Activated CD4-positive, alpha-beta memory T cell treated with anti-CD3 and anti-CD28 coated beads, Interleukin-2, amount 10 ng/mL, durations not matched to agents 7 days and 5 days (primary cell): ENCODE data around the gene SHISA5. TPM values are rescaled to one million over a fixed set of nuclear protein-coding genes. Genes with fewer than 3 reads are reported as not detected.
A peak's percentile ranks its signal among the peaks of the same experiment; 100 is the strongest.
"Not testable (repeated sequence)": the region's sequence is repeated elsewhere in the genome, so short reads cannot be mapped to it uniquely, and the experiment has no call there.

Experiments used
- CTCF ChIA-PET: fragments of 350-600 bp; sonication (Branson Sonifier 250); formaldehyde crosslinking; loops from one replicate; lab custom pipeline; 2021; ENCODE audit warnings: antibody characterized with exemption, inconsistent platforms; lab: Charles Lee
- POLR2A ChIA-PET: fragments of 350-600 bp; sonication (Branson Sonifier 250); formaldehyde crosslinking; loops from one replicate; lab custom pipeline; 2021; ENCODE audit warnings: antibody characterized with exemption; lab: Charles Lee
- DNase-seq: peaks from one replicate; pipeline ENCODE4 v3.0.0-alpha.2; 2020
- H3K27ac Mint-ChIP-seq: one replicate; pipeline ENCODE4 v1.8.0; 2021; ENCODE audit warnings: mild to moderate bottlenecking, mixed read lengths
- H3K27me3 Mint-ChIP-seq: one replicate; pipeline ENCODE4 v1.8.0; 2021; ENCODE audit warnings: mixed read lengths
- H3K36me3 Mint-ChIP-seq: one replicate; pipeline ENCODE4 v1.8.0; 2021; ENCODE audit warnings: low read depth, mixed read lengths
- H3K4me1 Mint-ChIP-seq: one replicate; pipeline ENCODE4 v1.8.0; 2021; ENCODE audit warnings: mixed read lengths
- H3K4me3 Mint-ChIP-seq: one replicate; pipeline ENCODE4 v1.8.0; 2021; ENCODE audit warnings: mild to moderate bottlenecking, mixed read lengths
- H3K9me3 Mint-ChIP-seq: one replicate; pipeline ENCODE4 v1.8.0; 2021; ENCODE audit warnings: mixed read lengths
- total RNA-seq, 2 experiments: library from RNA; stranded (reverse); gene quantifications; one replicate each; pipeline ENCODE4 v1.2.3, GENCODE V29; 2021

SHISA5 gene
- total RNA-seq, 2 experiments from 2014 or later = 336 to 337 TPM

- H3K4me3 Mint-ChIP-seq, DNase-seq, H3K27me3 Mint-ChIP-seq, H3K9me3 Mint-ChIP-seq: not testable (repeated sequence)
- H3K36me3 Mint-ChIP-seq = peaks cover 47% of the 10 kb centered on the region
- POLR2A ChIA-PET = interaction anchor here (0.9 to 6.1 kb wide), 15 partner anchors 7 to 286 kb away, joined by 3 to 69 read pairs (median 10); partner anchors contain the start of genes ATRIP, CCDC51, CDC25A and SHISA5
- CTCF ChIA-PET = interaction anchor here (0.5 to 3.6 kb wide), 16 partner anchors 8 to 162 kb away, joined by 3 to 40 read pairs (median 5); partner anchors contain the start of genes ATRIP, CCDC51, PFKFB4 and SHISA5
- peaks cover 74% of the 10 kb centered on the region for H3K4me1 Mint-ChIP-seq
- H3K27ac Mint-ChIP-seq = peak overlapping the region; percentile 98
Observed at GRCh38 chr3:48474031-48474430, 29.9 kb downstream of the SHISA5 start.

GRCh38 chr3:48473617-48473952 lies 30.4 kb downstream of the SHISA5 start:
- peaks cover 47% of the 10 kb centered on the region for H3K36me3 Mint-ChIP-seq
- H3K4me1 Mint-ChIP-seq = peaks cover 74% of the 10 kb centered on the region
- H3K27me3 Mint-ChIP-seq = no peaks in the 10 kb centered on the region
- H3K9me3 Mint-ChIP-seq = no peaks in the 10 kb centered on the region
- peak overlapping the region; percentile 98 for H3K27ac Mint-ChIP-seq
- CTCF ChIA-PET = interaction anchor here (1.1 to 3.6 kb wide), 18 partner anchors 9 to 658 kb away, joined by 3 to 40 read pairs (median 5); partner anchors contain the start of genes ATRIP, CCDC51, PFKFB4 and SHISA5
- POLR2A ChIA-PET = interaction anchor here (0.8 to 5.2 kb wide), 25 partner anchors 9 to 285 kb away, joined by 3 to 69 read pairs (median 5); partner anchors contain the start of genes ATRIP, CCDC51, CDC25A and PFKFB4
- DNase-seq = no peak
- H3K4me3 Mint-ChIP-seq = peak overlapping the region; percentile 83

GRCh38 chr3:48472923-48473616 lies 30.9 kb downstream of the SHISA5 start:
- ChIA-PET POLR2A (interaction anchor here (0.6 to 5.2 kb wide), 36 partner anchors 9 to 549 kb away, joined by 3 to 69 read pairs (median 5); partner anchors contain the start of genes ATRIP, CCDC51, CDC25A and NDUFAF3), CTCF (interaction anchor here (0.6 to 3.6 kb wide), 22 partner anchors 9 to 658 kb away, joined by 3 to 40 read pairs (median 4); partner anchors contain the start of genes ATRIP, CCDC51, PFKFB4 and SHISA5)
- Mint-ChIP-seq H3K9me3 (no peaks in the 10 kb centered on the region), H3K27ac (peak overlapping the region; percentile 98), H3K27me3 (no peaks in the 10 kb centered on the region), H3K4me1 (peaks cover 74% of the 10 kb centered on the region), H3K36me3 (peaks cover 48% of the 10 kb centered on the region), H3K4me3 (peak overlapping the region; percentile 83)
- peak; percentile 97 for DNase-seq

- Mint-ChIP-seq H3K36me3 (peaks cover 48% of the 10 kb centered on the region), H3K4me1 (peaks cover 74% of the 10 kb centered on the region), H3K27me3 (no peaks in the 10 kb centered on the region), H3K4me3 (peak overlapping the region; percentile 83), H3K27ac (peak overlapping the region; percentile 98), H3K9me3 (no peaks in the 10 kb centered on the region)
- POLR2A ChIA-PET = interaction anchor here (0.6 to 5.2 kb wide), 31 partner anchors 9 to 549 kb away, joined by 3 to 69 read pairs (median 5); partner anchors contain the start of genes ATRIP, CCDC51, CDC25A and NDUFAF3
- DNase-seq = no peak
- CTCF ChIA-PET = interaction anchor here (0.6 to 3.6 kb wide), 18 partner anchors 9 to 657 kb away, joined by 3 to 40 read pairs (median 6); partner anchors contain the start of genes ATRIP, CCDC51, PFKFB4 and SHISA5
Observed at GRCh38 chr3:48472673-48472922, 31.4 kb downstream of the SHISA5 start.

- ChIA-PET CTCF (interaction anchor here (1.3 kb wide), 1 partner anchor 34 kb away, joined by 4 read pairs; no protein-coding TSS in a partner anchor), POLR2A (interaction anchor here (0.9 to 5.2 kb wide), 7 partner anchors 9 to 170 kb away, joined by 3 to 69 read pairs (median 5); partner anchors contain the start of genes ATRIP, CCDC51, NME6 and PFKFB4)
- peaks cover 74% of the 10 kb centered on the region for H3K4me1 Mint-ChIP-seq
- H3K36me3 Mint-ChIP-seq = peaks cover 61% of the 10 kb centered on the region
- DNase-seq = no peak
- H3K27me3 Mint-ChIP-seq = no peaks in the 10 kb centered on the region
- no peaks in the 10 kb centered on the region for H3K9me3 Mint-ChIP-seq
- peak overlapping the region; percentile 53 for H3K4me3 Mint-ChIP-seq
- peak overlapping the region; percentile 85 for H3K27ac Mint-ChIP-seq
Observed at GRCh38 chr3:48470286-48470685, 33.7 kb downstream of the SHISA5 start.

- peaks cover 69% of the 10 kb centered on the region for H3K4me1 Mint-ChIP-seq
- peak overlapping the region; percentile 85 for H3K27ac Mint-ChIP-seq
- peak overlapping the region; percentile 49 for H3K4me3 Mint-ChIP-seq
- no peaks in the 10 kb centered on the region for H3K9me3 Mint-ChIP-seq
- CTCF ChIA-PET = interaction anchor here (0.6 to 3.9 kb wide), 3 partner anchors 19 to 33 kb away, joined by 3 to 20 read pairs (median 4); no protein-coding TSS in a partner anchor
- H3K27me3 Mint-ChIP-seq = no peaks in the 10 kb centered on the region
- DNase-seq = no peak
- POLR2A ChIA-PET = interaction anchor here (0.8 to 5.2 kb wide), 8 partner anchors 8 to 169 kb away, joined by 3 to 69 read pairs (median 4); partner anchors contain the start of genes ATRIP, CCDC51, NME6 and SHISA5
- peaks cover 56% of the 10 kb centered on the region for H3K36me3 Mint-ChIP-seq
Observed at GRCh38 chr3:48469046-48469915, 34.7 kb downstream of the SHISA5 start.

GRCh38 chr3:48468329-48468731 lies 35.6 kb downstream of the SHISA5 start:
- peaks cover 62% of the 10 kb centered on the region for H3K4me1 Mint-ChIP-seq
- no peak for DNase-seq
- CTCF ChIA-PET = interaction anchor here (3.0 to 3.9 kb wide), 2 partner anchors 32 to 80 kb away, joined by 19 to 20 read pairs; no protein-coding TSS in a partner anchor

GRCh38 chr3:48467473-48468267 lies 36.3 kb downstream of the SHISA5 start:
- Mint-ChIP-seq H3K27ac (peak overlapping the region; percentile 94), H3K9me3 (no peaks in the 10 kb centered on the region), H3K4me1 (peaks cover 59% of the 10 kb centered on the region), H3K4me3 (peak overlapping the region; percentile 95), H3K36me3 (peaks cover 53% of the 10 kb centered on the region), H3K27me3 (no peaks in the 10 kb centered on the region)
- DNase-seq = no peak
- CTCF ChIA-PET = interaction anchor here (1.3 to 3.9 kb wide), 4 partner anchors 28 to 81 kb away, joined by 6 to 20 read pairs (median 12); partner anchors contain the start of genes CCDC51 and TMA7
- POLR2A ChIA-PET = interaction anchor here (0.8 to 5.5 kb wide), 18 partner anchors 9 to 168 kb away, joined by 3 to 58 read pairs (median 11); partner anchors contain the start of genes ATRIP, CCDC51, SHISA5 and SLC26A6

More at GRCh38 chr3:48468329-48468731, 35.6 kb downstream of the SHISA5 start:
- POLR2A ChIA-PET = interaction anchor here (0.8 to 3.7 kb wide), 4 partner anchors 9 to 86 kb away, joined by 3 to 57 read pairs (median 4); partner anchors contain the start of genes ATRIP and SHISA5
- no peaks in the 10 kb centered on the region for H3K9me3 Mint-ChIP-seq
- H3K4me3 Mint-ChIP-seq = peak overlapping the region; percentile 95
- peak overlapping the region; percentile 94 for H3K27ac Mint-ChIP-seq
- peaks cover 55% of the 10 kb centered on the region for H3K36me3 Mint-ChIP-seq
- no peaks in the 10 kb centered on the region for H3K27me3 Mint-ChIP-seq

- Mint-ChIP-seq H3K9me3 (no peaks in the 10 kb centered on the region), H3K4me1 (peaks cover 59% of the 10 kb centered on the region), H3K4me3 (peak overlapping the region; percentile 95), H3K27me3 (no peaks in the 10 kb centered on the region), H3K36me3 (peaks cover 53% of the 10 kb centered on the region), H3K27ac (peak overlapping the region; percentile 94)
- CTCF ChIA-PET = interaction anchor here (0.6 to 3.9 kb wide), 8 partner anchors 27 to 86 kb away, joined by 3 to 20 read pairs (median 6); partner anchors contain the start of genes CCDC51 and TMA7
- no peak for DNase-seq
- POLR2A ChIA-PET = interaction anchor here (0.8 to 5.5 kb wide), 24 partner anchors 10 to 626 kb away, joined by 3 to 58 read pairs (median 9); partner anchors contain the start of genes ATRIP, CCDC51, CELSR3 and PFKFB4
Observed at GRCh38 chr3:48467110-48467454, 36.9 kb downstream of the SHISA5 start.

- peak overlapping the region; percentile 95 for H3K4me3 Mint-ChIP-seq
- peaks cover 56% of the 10 kb centered on the region for H3K4me1 Mint-ChIP-seq
- ChIA-PET POLR2A (interaction anchor here (0.8 to 5.5 kb wide), 27 partner anchors 9 to 627 kb away, joined by 3 to 58 read pairs (median 8); partner anchors contain the start of genes ATRIP, CCDC51, CELSR3 and PFKFB4), CTCF (interaction anchor here (0.6 to 3.9 kb wide), 10 partner anchors 26 to 92 kb away, joined by 3 to 20 read pairs (median 6); partner anchors contain the start of genes CCDC51 and TMA7)
- H3K36me3 Mint-ChIP-seq = peaks cover 53% of the 10 kb centered on the region
- DNase-seq = peak; percentile 48
- no peaks in the 10 kb centered on the region for H3K9me3 Mint-ChIP-seq
- no peaks in the 10 kb centered on the region for H3K27me3 Mint-ChIP-seq
- peak overlapping the region; percentile 94 for H3K27ac Mint-ChIP-seq
Observed at GRCh38 chr3:48466386-48467109, 37.4 kb downstream of the SHISA5 start.
